HG02943 (cell line): ENCODE results near the gene DLG4.

ENCODE experiments used
- ATAC-seq: cut with Tn5 transposase; IDR thresholded peaks from one replicate; pipeline ENCODE4 v1.9.1; 2021; ENCODE audit warnings: mild to moderate bottlenecking, low read depth, moderate library complexity; ENCODE audit not compliant: unreplicated experiment

The DLG4 gene

GRCh38 chr17:7216242-7217112, 3.2 kb downstream of the DLG4 start:
- ATAC-seq = no peak

DNA sequence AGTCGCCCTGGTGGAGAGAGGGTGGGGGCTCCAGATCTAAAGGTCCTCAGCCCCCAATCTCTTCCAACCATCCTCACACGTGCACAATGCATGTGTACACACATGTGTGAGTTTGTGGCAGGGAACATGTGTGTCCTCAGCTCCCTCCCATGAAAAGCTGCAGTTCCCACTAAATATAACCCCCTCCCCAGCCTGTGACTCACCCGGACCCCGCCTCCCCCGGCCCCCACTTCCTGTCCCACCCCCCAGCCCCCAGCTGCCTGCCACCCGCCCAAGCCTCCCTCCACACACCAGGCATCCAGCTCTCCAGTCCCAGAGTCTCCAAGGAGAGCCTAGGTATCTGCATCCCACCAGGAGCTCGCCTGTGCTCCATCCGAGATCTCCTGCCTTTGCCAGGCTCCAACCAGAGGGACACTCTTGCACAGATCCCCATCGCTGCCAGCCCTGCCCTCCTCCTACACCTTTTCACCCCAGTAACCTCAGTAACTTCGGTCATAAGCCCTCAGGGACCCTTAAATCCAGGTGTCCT, 3.9 kb downstream of the DLG4 start:
- ATAC-seq = no peak

- no peak for ATAC-seq
Observed at GRCh38 chr17:7215136-7215638, 4.4 kb downstream of the DLG4 start.

DNA sequence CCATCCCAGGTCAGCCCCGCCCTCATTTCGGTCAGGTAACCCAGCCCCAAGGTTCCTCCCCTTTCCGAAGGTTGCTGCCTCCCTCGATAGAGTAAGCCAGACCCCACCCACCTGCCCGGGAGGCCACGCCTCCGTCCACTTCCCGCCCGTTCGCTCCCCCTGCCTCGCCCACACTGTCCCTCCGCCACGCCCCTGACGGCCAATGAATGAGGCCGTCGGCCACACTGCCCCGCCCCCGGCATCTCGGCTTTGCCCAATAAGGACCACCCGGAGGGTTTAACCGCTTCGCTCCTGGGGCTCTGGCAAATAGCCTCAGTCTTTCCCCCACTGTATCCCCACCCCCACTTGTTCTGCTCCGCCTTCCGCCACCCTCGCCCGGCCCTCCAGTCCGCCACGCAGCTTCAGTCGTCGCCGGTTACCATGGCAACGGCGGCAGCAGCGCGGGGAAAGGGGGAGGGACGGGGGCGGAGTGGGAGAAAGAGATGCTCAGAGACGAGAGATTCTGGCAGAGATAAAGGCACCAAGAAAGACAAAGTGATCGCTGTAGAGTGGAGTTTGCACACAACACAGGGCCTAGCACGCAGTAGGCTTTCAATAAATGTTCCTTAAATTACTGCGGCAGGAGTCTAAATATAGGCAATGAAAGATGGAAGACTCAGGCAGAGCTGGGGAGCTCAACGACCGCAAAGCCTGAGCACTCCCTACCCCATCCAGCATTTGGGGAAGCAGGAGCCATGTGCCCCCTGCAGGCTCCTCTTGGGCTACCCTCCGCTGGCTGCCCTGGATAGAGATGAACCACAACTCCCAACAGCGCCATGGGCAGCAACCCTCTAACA, 5.1 kb downstream of the DLG4 start:
- ATAC-seq = peak; percentile 80

DNA sequence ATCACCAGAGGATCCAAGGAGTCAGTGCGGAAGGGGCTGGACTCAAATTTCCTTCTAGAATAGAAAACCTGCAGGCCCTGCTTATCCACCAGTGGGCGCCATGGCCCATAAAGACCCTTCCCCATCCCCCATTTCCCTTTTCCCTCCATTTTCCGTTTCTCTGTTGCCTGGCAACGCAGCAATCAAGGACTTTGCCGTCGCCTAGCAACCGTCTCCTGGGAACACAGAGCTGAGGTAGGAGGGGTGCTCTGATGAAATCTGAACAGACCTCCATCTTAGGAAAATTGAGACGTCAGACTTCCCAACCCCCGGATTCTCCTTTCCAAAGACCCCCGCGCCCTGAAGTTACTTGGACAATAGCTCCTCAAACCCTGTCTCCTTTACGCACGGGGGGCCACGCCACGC, 5.7 kb downstream of the DLG4 start:
- ATAC-seq = no peak

DNA sequence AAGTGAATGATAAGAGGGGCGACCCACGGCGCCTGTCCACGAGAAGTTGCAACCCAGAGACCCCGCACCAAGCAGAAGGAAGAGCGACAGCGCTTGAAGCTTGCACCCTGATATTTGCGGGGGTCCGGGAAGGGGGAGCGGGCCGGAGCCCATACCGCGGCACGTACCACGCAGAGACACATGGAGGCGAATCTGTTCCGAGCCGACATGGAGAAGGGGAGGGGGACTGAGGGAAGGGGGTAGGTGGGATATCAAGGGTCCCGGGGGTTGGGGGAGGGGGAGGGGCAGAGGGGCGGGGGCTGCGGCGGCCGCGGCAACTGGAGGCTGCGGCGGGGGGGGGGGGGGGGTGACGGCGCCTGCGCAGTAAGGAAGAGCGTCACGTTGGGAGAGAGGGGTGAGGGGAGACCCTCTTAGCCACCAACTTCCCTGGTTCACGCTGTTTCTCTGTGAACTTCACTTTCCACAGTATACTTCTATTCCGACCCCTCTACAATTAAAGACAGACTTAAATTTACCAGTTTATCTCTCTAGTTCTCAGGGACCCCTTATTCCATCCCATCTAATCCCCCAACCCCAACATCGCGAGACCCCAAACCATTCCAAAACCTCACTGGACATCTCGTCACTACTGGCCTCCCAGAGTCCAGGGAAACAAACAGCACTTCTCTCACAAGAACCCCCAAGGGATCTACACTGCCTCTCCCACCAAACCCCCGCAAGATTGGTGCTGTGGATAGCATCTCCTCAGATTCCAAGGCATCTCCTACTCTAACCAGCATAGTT, 8.0 kb downstream of the DLG4 start:
- ATAC-seq = no peak

- no peak for ATAC-seq
Observed at GRCh38 chr17:7208754-7209460, 10.7 kb downstream of the DLG4 start.

- no peak for ATAC-seq
Observed at GRCh38 chr17:7208027-7208571, 11.5 kb downstream of the DLG4 start.

DNA sequence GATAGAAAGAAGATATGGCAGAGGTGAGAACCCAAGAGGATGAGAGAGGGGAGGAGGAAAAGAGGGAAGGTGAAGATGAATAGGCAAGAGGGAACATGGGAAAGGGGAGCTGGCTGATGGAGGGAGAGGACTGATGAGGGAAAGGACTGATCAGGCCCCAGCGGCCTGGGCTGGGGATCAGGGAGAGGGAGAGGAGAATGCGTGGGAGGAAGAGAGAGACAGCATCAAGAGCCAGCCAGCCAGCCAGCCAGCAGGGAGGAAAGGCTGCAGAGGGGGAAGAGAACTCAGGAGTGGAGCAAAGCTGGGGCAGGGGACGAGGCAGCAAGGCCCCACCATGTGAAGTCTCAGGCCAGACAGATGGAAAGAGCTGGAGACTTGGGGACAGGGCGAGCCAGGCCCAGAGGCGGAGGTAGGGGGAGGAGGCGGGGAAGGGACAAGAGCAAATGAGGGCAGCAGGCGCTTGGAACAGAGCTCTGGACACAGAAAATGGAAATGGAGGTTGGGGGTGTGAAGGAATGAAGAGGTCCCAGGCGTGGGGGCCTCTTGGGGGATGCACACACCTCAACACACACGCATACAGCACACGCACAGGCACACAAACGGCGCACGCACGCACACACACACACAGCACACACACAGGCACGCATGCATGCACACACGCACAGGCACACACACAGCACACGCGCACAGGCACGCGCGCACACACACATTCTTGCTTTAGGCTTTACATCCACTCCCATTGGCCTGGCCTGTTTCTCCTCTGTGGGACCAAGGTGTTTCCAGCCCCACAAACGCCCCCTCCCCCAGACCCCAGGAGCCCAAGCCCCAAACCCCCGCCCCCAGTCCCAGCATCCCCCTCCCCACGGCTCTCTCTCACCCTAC, 12.3 kb downstream of the DLG4 start:
- no peak for ATAC-seq

- no peak for ATAC-seq
Observed at GRCh38 chr17:7205561-7205960, 14.1 kb downstream of the DLG4 start.

DNA sequence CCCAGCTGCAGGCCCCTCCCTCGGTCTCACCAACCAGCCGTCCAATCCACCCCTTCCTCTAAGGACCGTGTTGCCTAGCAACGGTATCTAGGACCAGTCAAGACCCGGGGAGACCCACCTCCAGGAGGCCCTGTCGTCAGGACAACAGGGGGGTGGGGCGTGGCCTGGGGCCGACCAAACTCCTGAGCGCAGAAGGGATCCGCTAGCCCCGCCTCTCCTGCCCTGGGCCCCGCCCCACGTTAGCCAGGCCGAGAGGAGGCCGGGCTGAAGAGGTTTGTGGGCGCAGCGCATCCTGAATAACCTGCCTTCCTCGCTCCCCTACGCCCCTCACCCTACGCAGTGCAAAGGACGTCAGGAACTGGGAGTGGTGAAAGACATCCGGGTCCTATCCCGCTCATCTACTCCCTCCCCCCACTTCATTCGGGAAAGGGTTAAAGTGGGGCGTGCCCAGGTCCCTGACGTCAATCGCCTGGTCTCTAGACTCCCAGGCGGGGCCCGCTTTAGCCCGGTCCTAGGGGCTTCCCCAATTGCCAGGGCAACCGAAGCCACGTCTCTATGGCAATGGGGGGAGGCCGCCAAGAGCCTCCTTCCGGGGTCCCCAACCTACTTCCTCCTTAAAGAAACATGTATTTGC, 14.7 kb downstream of the DLG4 start:
- ATAC-seq = peak; percentile 77

DNA sequence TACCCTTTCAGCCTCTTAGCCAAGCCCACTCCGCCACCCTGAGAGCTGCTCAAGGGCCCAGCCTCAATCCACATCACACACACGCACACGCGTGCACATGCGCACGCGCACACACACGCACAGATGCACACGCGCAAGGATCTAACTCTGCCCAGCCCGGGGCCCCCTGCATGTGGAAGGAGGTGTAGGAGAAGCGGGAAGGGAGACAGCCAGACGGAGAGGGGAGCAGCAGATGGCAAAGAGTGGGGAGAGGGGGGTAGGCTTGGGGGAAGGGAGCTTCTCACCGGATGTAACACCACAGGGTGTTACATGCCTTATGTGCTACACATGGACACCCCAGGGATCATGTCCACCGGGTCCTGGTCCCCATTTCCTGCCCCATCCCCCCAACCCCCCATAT, 15.3 kb downstream of the DLG4 start:
- no peak for ATAC-seq

GRCh38 chr17:7203391-7203790, 16.2 kb downstream of the DLG4 start:
- ATAC-seq = no peak

DNA sequence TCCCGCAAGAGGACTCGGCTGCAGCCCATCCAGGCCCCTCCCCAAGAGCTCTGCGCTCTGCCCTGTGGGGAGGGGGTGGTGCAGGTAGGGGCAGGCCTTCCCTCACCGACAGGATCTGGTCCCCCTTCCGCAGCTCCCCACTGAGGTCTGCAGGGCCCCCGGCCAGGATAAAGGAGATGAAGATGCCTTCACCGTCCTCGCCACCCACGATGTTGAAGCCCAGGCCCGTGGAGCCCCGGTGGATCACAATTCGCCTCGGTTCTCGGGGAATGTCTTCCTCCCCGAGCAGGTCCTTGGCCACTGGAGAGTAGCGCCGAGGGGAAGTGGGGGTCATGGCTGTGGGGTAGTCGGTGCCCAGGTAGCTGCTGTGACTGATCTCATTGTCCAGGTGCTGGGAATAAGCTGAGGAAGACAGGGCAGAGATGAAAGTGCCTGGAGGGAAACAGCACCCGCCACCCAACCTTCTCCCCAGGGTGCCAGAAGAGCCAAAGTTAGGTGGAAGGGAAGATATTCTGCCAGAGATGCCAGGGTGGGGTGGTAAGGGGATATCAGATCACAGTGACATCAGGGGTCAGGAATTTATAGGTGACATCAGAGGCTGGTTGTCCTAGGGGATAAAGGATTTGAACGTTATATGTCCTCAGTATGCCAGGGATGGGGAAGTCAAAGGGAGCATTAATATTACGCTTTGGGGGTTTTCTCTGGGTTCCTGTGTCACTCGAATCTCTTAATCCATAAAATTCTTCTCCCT, 22.8 kb downstream of the DLG4 start:
- ATAC-seq = no peak

GRCh38 chr17:7195971-7196370, 23.7 kb downstream of the DLG4 start:
- ATAC-seq = no peak

DNA sequence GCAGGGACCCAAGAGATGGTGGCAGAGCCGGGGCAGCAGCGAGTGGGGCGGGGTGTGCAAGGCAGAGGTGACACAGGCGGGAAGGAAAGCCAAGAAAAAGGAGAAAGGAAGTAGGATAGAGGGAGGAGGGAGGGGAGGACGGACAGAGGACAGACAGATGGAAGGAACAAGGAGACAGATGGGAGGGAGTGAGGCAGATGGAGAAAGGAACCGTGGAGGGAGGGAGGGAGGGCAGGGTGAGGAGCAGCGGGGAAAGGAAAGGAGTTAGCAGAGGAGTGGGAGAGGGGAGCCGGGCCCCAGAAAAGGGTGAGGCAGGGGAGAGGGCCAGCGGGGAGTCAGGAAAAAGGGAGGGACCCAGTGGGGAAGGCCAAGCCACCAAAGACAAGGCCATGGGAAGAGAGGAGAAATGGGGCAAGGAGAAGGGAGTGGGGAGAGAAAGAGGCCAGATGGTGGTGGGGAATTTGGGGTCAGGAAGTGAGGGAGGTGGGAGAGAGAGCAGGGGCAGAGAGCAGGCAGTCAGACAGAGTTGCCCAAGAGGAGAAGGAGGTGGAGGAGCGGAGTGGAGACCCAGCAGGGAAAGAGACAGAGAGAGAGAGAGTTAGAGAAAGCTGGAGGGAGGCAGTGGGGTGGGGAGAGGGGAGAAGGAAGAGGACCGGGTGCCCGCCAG, 27.2 kb downstream of the DLG4 start:
- no peak for ATAC-seq
